ENCODE data around the gene YEATS2. TPM values are rescaled to one million over a fixed set of nuclear protein-coding genes. Genes with fewer than 3 reads are reported as not detected.
A peak's percentile ranks its signal among the peaks of the same experiment; 100 is the strongest.
"Not testable (repeated sequence)": the region's sequence is repeated elsewhere in the genome, so short reads cannot be mapped to it uniquely, and the experiment has no call there.

The YEATS2 gene
- total RNA-seq, 6 donors from 2014 or later, result 23.9 to 65.0 (median 41.2) TPM

DNA sequence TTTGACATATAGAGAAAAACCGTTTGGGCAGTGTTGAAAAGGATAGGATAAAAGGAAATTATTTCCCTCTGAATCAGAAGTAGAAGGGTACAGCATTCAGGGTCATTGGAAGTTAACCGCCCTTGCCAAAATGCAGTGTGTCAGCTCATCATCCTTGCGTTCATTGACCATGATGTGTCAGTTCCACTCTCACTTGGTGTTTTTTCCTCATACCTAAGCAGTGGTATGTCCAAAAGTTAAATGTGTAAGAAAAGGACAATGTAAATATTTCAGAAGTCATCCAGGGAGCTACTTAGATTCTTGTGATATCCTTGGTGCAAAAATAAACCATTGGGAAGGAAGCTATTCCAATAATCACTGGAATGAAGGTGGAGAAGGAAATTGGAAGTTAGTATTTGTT lies 77.0 kb downstream of the YEATS2 start:
- WGBS, 2 donors, result 86 to 87% methylated on average over 3 of the region's 3 CpGs
- Histone ChIP-seq H3K36me3 (peaks cover 17 to 76% (median 55%) of the 10 kb centered on the region in 4 donors), H3K4me3 (no peak overlapping the region), H3K27ac (no peak overlapping the region), H3K27me3 (no peaks in the 10 kb centered on the region), H3K4me1 (no peaks in the 10 kb centered on the region), H3K9me3 (no peaks in the 10 kb centered on the region)
- DNase-seq, result no peak
- TF ChIP-seq POLR2AphosphoS5 (IDR thresholded peaks at IDR 0.05), result no peak
- TF ChIP-seq, protein P1, sequence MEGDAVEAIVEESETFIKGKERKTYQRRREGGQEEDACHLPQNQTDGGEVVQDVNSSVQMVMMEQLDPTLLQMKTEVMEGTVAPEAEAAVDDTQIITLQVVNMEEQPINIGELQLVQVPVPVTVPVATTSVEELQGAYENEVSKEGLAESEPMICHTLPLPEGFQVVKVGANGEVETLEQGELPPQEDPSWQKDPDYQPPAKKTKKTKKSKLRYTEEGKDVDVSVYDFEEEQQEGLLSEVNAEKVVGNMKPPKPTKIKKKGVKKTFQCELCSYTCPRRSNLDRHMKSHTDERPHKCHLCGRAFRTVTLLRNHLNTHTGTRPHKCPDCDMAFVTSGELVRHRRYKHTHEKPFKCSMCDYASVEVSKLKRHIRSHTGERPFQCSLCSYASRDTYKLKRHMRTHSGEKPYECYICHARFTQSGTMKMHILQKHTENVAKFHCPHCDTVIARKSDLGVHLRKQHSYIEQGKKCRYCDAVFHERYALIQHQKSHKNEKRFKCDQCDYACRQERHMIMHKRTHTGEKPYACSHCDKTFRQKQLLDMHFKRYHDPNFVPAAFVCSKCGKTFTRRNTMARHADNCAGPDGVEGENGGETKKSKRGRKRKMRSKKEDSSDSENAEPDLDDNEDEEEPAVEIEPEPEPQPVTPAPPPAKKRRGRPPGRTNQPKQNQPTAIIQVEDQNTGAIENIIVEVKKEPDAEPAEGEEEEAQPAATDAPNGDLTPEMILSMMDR (IDR thresholded peaks at IDR 0.05), result no peak
- no peak for TF ChIP-seq EP300 (IDR thresholded peaks at IDR 0.05)
- TF ChIP-seq POLR2A (IDR thresholded peaks at IDR 0.05), result no peak
- ATAC-seq (ENCODE audit: low FRiP score in 2 of 2), result no peak

DNA sequence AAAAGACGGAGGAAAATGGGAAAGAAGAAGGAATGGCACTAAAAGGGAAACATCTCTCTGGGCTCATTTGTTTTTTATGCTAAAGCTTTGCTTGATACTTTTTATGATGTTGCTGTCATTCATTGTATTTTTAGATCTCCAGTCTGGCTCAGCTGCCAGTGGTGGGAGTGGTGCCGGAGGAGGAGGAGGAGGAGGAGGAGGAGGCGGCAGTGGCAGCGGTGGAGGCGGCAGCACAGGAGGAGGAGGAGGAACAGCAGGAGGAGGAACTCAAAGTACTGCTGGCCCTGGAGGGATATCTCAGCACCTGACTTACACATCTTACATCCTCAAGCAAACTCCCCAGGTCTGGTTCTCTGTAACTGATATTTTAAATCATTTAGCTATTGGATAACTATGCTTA lies 78.2 kb downstream of the YEATS2 start:
- TF ChIP-seq EP300 (IDR thresholded peaks at IDR 0.05) (no peak), POLR2AphosphoS5 (IDR thresholded peaks at IDR 0.05) (no peak), POLR2A (IDR thresholded peaks at IDR 0.05) (no peak)
- TF ChIP-seq, protein P1 (IDR thresholded peaks at IDR 0.05), result no peak
- DNase-seq, result peak; percentile 28 to 43
- H3K36me3 ChIP-seq, result peaks cover 15 to 88% (median 60%) of the 10 kb centered on the region in 4 donors
- H3K9me3 ChIP-seq, result no peaks in the 10 kb centered on the region
- 62 to 73% methylated on average over 5 of the region's 5 CpGs for WGBS, 2 donors
- ATAC-seq (ENCODE audit: low FRiP score in 2 of 2), result no peak
- no peaks in the 10 kb centered on the region for H3K4me1 ChIP-seq
- no peak overlapping the region for H3K4me3 ChIP-seq
- no peak overlapping the region for H3K27ac ChIP-seq
- H3K27me3 ChIP-seq, result no peaks in the 10 kb centered on the region

- 67 to 75% methylated on average over 5 of the region's 5 CpGs for WGBS, 2 donors
- not testable (repeated sequence) for H3K4me1 ChIP-seq; H3K9me3 ChIP-seq; H3K27me3 ChIP-seq; ATAC-seq (ENCODE audit: low FRiP score in 2 of 2); H3K4me3 ChIP-seq; DNase-seq
- Histone ChIP-seq H3K36me3 (peaks cover 13 to 94% (median 60%) of the 10 kb centered on the region in 4 donors), H3K27ac (peak overlapping the region in 1 of 4 donors; percentile 14)
These were observed 78.9 kb downstream of the YEATS2 start for GRCh38 chr3:183776451-183776850.

GRCh38 chr3:183777016-183777618 lies 79.5 kb downstream of the YEATS2 start:
- peaks cover 13 to 98% (median 59%) of the 10 kb centered on the region in 4 donors for H3K36me3 ChIP-seq
- H3K4me1 ChIP-seq, result no peaks in the 10 kb centered on the region
- H3K9me3 ChIP-seq, result no peaks in the 10 kb centered on the region
- H3K27me3 ChIP-seq, result no peaks in the 10 kb centered on the region
- ATAC-seq (ENCODE audit: low FRiP score in 2 of 2), result no peak
- DNase-seq, result no peak
- TF ChIP-seq POLR2A (IDR thresholded peaks at IDR 0.05) (no peak), POLR2AphosphoS5 (IDR thresholded peaks at IDR 0.05) (no peak), EP300 (IDR thresholded peaks at IDR 0.05) (no peak)
- TF ChIP-seq, protein P1 (IDR thresholded peaks at IDR 0.05), result no peak
- 95 to 96% methylated on average over 4 of the region's 4 CpGs for WGBS, 2 donors
- no peak overlapping the region for H3K27ac ChIP-seq
- H3K4me3 ChIP-seq, result no peak overlapping the region

DNA sequence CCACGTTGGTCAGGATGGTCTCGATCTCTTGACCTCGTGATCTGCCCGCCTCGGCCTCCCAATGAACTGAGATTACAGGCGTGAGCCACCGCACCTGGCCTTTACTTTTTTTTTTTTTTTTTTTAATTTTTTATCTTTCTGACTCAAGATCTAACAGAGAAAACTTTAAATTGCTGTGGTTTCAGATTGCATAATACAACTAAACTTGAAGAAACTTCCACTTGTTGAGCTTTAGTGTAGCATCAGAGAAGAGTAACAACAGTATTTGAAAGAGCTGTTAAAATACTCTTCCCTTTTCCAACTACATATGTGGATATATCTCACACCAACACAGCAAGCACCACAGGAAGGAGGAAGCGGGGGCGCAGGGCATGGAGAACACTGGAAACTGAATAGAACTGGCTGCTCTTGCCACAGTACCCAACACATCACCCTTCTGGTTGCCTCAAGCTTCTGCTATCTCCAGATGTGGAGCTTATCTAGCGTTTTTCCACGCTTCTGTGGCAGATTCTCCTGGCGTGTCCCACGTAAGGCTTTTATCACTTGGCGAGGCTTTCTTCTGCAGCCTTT lies 82.4 kb downstream of the YEATS2 start:
- no peaks in the 10 kb centered on the region for H3K9me3 ChIP-seq
- no peaks in the 10 kb centered on the region for H3K27me3 ChIP-seq
- ATAC-seq (ENCODE audit: low FRiP score in 2 of 2) (peak in 1 of 2 donors; percentile 71), DNase-seq (peak in 1 of 2 donors; percentile 66)
- H3K27ac ChIP-seq, result no peak overlapping the region
- no peak overlapping the region for H3K4me3 ChIP-seq
- H3K36me3 ChIP-seq, result peaks cover 4 to 87% (median 46%) of the 10 kb centered on the region in 4 donors
- 80 to 84% methylated on average over 14 of the region's 14 CpGs for WGBS, 2 donors
- TF ChIP-seq POLR2A (IDR thresholded peaks at IDR 0.05) (no peak), EP300 (IDR thresholded peaks at IDR 0.05) (no peak), POLR2AphosphoS5 (IDR thresholded peaks at IDR 0.05) (no peak)
- TF ChIP-seq, protein P1 (IDR thresholded peaks at IDR 0.05), result no peak
- H3K4me1 ChIP-seq, result peaks cover 3 to 12% (median 8%) of the 10 kb centered on the region in 4 donors
